BJ (cell line): ENCODE results near the gene TNFRSF1B. TPM values are rescaled to one million over a fixed set of nuclear protein-coding genes. Genes with fewer than 3 reads are reported as not detected.

ENCODE experiments used
- CTCF ChIA-PET: fragments of 350-600 bp; formaldehyde crosslinking; extraction: SDS; loops from one replicate; lab custom pipeline; 2021; ENCODE audit warnings: antibody characterized with exemption, inconsistent platforms; lab: Yijun Ruan, JAX
- POLR2A ChIA-PET: fragments of 300-600 bp; sonication (Branson Sonifier 250); formaldehyde crosslinking; extraction: SDS; loops from one replicate; lab custom pipeline; 2021; ENCODE audit warnings: antibody characterized with exemption; lab: Charles Lee
- DNase-seq: peaks from one replicate; pipeline ENCODE4 v3.0.0-alpha.2; 2011; ENCODE audit warnings: low read depth
- H3K27me3 ChIP-seq: 2 replicates; pipeline ENCODE4 v1.6.0; 2011; ENCODE audit warnings: low read length; ENCODE audit not compliant: control insufficient read depth, insufficient read depth
- H3K36me3 ChIP-seq: 2 replicates; pipeline ENCODE4 v1.5.1; 2011; ENCODE audit warnings: low read length; ENCODE audit not compliant: control insufficient read depth, insufficient read depth
- H3K4me3 ChIP-seq: 2 replicates; pipeline ENCODE4 v1.5.1; 2011; ENCODE audit warnings: low read depth, mild to moderate bottlenecking, control low read depth, low read length
- CTCF ChIP-seq: IDR thresholded peaks from 2 replicates; pipeline ENCODE4 v1.5.1; 2011; ENCODE audit warnings: low read depth, mild to moderate bottlenecking, control low read depth, inconsistent platforms, low read length, moderate library complexity; ENCODE audit not compliant: insufficient read depth
- polyA plus RNA-seq: library from polyadenylated mRNA; depleted of rRNA; stranded (reverse); fragments of >200 nt; gene quantifications from 2 replicates; pipeline ENCODE4 v1.2.3, GENCODE V29; 2011

TNFRSF1B gene
- polyA plus RNA-seq, 1 experiment = 0.60 TPM

GRCh38 chr1:12168451-12169160, 1.8 kb downstream of the TNFRSF1B start:
- POLR2A ChIA-PET = interaction anchor here (0.6 kb wide), 1 partner anchor 1110 kb away, joined by 7 read pairs; no protein-coding TSS in a partner anchor
- CTCF ChIA-PET = interaction anchor here (0.5 to 2.2 kb wide), 3 partner anchors 10 to 584 kb away, joined by 4 to 6 read pairs (median 5); no protein-coding TSS in a partner anchor
- Histone ChIP-seq H3K27me3 (peaks cover 4% of the 10 kb centered on the region), H3K4me3 (no peak overlapping the region), H3K36me3 (no peaks in the 10 kb centered on the region)
- no peak for DNase-seq
- no peak for TF ChIP-seq CTCF

DNA sequence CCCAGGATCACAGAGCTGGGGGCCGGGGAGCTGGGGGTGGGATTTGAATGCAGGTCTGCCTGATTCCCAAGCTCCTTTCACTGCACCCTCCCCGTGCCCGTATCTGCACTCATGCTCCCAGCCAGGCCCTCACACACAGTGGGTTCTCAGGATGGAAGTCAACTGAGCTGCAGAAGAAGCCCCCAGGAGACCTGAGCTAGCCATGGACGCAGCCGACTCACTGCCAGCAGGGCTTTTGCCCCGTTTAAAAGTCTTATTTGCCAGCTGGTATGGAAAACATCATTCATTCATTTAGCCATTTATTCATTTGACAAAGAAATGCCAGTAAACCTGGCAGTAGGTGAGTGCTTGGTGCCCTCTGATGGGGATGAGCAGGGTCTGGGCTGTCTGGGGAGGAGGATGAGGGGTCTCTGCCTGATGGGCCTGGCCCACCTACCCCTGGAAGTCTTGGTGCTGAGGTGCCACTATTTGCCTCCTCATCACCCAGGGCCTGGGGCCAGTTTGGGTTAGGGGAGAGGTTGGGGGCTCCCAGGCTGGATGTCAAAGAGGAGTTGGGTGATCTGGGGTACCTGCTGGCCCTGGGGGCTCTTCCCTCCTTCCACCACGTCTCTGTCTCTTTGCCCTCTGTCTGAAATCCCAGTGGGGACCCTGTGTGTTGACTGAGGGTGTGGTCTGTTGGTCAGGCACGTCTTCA, 2.8 kb downstream of the TNFRSF1B start:
- no peak for TF ChIP-seq CTCF
- Histone ChIP-seq H3K36me3 (no peaks in the 10 kb centered on the region), H3K4me3 (no peak overlapping the region), H3K27me3 (peaks cover 4% of the 10 kb centered on the region)
- CTCF ChIA-PET = interaction anchor here (1.0 to 2.2 kb wide), 2 partner anchors 9 to 45 kb away, joined by 4 to 6 read pairs; no protein-coding TSS in a partner anchor
- POLR2A ChIA-PET = no interaction called here
- DNase-seq = no peak

GRCh38 chr1:12170263-12170671, 3.5 kb downstream of the TNFRSF1B start:
- H3K36me3 ChIP-seq = no peaks in the 10 kb centered on the region
- ChIA-PET POLR2A (no interaction called here), CTCF (interaction anchor here (0.7 to 2.2 kb wide), 2 partner anchors 8 to 1644 kb away, joined by 3 to 6 read pairs; no protein-coding TSS in a partner anchor)
- no peak for TF ChIP-seq CTCF
- peaks cover 4% of the 10 kb centered on the region for H3K27me3 ChIP-seq
- no peak overlapping the region for H3K4me3 ChIP-seq
- DNase-seq = no peak

DNA sequence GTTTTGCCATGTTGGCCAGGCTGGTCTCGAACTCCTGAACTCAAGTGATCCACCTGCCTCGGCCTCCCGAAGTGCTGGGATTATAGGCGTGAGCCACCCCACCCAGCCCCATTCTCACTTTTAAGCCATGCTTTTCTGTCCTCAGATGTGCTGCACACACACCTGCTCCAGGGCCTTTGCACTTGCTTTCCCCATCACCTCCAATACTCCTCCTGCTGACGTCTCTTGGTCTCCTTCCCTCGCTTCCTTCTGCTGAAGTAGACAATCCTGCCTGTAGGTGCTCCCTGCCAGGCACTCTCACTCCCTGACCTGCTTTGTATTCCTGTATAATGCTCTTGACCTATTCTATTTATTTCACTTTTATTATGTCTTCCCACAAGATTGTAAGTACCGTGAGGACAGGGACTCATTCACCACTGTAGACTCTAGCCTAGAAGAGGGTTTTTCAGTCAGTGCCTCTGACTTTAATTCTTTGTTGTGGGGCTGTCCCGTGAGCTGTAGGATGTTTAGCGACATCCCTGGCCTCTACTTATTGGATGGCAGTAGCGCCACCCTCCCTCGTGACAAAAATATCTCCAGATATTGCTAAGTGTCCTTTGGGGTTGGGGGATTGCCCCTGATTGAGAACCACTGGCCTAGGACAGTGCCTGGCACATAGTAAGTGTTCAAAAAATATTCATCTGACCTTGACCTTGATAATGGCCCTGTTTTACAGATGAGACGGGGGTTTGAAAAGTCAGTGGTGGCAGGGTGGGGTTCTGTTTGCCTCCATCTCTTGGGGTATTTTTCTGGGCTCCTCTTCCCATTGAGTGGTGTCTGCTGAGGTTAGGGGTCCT, 4.6 kb downstream of the TNFRSF1B start:
- H3K4me3 ChIP-seq = no peak overlapping the region
- POLR2A ChIA-PET = no interaction called here
- no peaks in the 10 kb centered on the region for H3K36me3 ChIP-seq
- CTCF ChIA-PET = no interaction called here
- no peak for TF ChIP-seq CTCF
- peaks cover 4% of the 10 kb centered on the region for H3K27me3 ChIP-seq
- no peak for DNase-seq
